Fibroblast of pulmonary artery (primary cell): ENCODE measurements around the gene STARD3.
A peak's percentile ranks its signal among the peaks of the same experiment; 100 is the strongest.

ENCODE experiments used
- DNase-seq: peaks from one replicate; pipeline ENCODE4 v3.0.0-alpha.2; 2010; ENCODE audit warnings: low read depth
- H3K4me3 ChIP-seq: replicated peaks from 2 replicates; pipeline ENCODE4 v1.5.1; 2011; ENCODE audit warnings: low read depth, mild to moderate bottlenecking, control low read depth, low read length, moderate library complexity
- TF ChIP-seq, protein P1 (sequence below): IDR thresholded peaks from 2 replicates; pipeline ENCODE4 v1.5.1; 2011; ENCODE audit warnings: mild to moderate bottlenecking, control low read depth, low read length, inconsistent platforms; ENCODE audit errors: missing control alignments

STARD3 gene

DNA sequence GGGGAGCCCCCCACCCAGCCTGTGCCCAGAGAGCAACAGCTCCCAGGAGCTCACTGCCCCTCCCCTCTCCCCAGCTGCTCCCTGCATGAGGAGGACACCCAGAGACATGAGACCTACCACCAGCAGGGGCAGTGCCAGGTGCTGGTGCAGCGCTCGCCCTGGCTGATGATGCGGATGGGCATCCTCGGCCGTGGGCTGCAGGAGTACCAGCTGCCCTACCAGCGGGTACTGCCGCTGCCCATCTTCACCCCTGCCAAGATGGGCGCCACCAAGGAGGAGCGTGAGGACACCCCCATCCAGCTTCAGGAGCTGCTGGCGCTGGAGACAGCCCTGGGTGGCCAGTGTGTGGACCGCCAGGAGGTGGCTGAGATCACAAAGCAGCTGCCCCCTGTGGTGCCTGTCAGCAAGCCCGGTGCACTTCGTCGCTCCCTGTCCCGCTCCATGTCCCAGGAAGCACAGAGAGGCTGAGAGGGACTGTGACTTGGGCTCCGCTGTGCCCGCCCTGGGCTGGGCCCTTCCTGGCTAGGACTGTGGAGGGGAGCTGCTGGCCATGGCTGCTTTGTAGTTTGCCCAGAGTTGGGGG lies 28.8 kb downstream of the STARD3 start:
- DNase-seq = no peak
- no peak overlapping the region for H3K4me3 ChIP-seq

DNA sequence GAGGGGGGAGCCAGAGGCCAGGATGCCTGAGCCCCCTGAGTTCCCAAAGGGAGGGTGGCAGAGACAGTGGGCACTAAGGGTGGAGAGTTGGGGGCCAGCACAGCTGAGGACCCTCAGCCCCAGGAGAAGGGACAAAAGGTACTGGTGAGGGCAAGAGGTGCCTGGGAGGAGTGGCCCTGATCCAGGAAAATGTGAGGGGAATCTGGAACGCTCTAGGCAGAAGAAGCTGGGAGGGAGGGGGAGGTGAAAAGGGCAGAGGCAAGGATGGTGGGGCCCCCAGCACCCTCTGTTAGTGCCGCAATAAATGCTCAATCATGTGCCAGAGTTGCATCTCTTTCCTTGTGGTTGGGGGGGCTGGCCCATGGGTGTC lies 29.3 kb downstream of the STARD3 start:
- TF ChIP-seq, protein P1, sequence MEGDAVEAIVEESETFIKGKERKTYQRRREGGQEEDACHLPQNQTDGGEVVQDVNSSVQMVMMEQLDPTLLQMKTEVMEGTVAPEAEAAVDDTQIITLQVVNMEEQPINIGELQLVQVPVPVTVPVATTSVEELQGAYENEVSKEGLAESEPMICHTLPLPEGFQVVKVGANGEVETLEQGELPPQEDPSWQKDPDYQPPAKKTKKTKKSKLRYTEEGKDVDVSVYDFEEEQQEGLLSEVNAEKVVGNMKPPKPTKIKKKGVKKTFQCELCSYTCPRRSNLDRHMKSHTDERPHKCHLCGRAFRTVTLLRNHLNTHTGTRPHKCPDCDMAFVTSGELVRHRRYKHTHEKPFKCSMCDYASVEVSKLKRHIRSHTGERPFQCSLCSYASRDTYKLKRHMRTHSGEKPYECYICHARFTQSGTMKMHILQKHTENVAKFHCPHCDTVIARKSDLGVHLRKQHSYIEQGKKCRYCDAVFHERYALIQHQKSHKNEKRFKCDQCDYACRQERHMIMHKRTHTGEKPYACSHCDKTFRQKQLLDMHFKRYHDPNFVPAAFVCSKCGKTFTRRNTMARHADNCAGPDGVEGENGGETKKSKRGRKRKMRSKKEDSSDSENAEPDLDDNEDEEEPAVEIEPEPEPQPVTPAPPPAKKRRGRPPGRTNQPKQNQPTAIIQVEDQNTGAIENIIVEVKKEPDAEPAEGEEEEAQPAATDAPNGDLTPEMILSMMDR = no peak
- DNase-seq = no peak
- no peak overlapping the region for H3K4me3 ChIP-seq

More for the DNA sequence above, 28.8 kb downstream of the STARD3 start:
- TF ChIP-seq, protein P1 = no peak

DNA sequence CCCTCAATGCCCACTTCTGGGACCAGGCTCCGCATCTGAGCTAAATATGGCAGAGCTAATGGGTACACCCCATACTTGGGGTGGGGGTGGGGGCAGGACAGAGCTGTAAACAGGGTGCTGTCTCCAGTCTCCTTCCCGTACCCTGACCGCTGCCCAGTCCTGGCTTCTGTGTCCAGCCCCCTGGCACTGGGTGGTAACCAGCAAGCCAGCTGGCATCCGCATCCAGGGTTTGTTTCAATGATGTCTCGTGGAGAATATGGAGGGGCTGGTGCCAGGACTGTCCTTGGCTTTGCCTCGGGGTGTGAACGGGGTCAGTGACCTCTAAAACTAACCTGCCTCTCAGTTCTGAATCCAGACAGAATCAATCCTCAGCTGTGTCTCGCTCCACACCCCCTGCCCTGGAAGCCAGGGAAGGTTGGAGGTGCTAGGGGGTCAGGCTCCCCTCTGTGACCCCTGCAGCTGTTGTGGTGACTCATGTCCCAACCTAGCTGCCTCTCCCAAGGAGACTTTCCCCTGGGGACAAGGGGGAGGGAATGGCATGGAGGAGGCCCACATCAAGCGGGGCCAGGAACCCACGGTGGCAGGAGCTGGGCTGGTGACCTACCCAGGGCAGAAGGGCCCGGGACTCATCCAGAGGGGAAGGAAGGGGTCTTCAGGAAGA lies 29.8 kb downstream of the STARD3 start:
- TF ChIP-seq, protein P1 = no peak
- DNase-seq = no peak
- H3K4me3 ChIP-seq = no peak overlapping the region

DNA sequence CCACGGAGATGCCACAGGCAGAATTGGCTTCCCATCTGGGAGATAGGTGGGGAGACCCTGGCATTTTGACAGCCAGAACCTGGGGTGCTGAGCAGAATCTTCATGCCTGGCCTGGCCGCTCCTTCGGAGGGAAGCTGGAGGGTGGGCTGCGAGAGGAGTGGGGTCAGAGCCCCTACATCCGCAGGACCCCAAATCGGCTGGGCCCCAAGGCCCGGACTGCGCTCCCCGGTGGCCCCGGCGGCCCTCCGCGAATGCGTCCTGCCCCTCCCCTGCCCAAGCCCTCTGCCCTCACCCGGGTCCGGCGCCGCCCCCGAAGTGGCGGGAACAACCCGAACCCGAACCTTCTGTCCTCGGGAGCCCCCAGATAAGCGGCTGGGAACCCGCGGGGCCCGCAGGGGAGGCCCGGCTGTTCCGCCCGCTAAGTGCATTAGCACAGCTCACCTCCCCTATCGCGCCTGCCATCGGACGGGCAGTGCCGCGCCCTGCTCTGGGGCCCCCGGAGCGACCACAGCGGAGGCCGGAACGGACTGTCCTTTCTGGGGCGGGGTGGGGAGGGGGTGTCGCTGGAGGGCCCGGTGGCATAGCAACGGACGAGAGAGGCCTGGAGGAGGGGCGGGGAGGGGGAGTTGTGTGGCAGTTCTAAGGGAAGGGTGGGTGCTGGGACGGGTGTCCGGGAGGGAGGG lies 30.5 kb downstream of the STARD3 start:
- TF ChIP-seq, protein P1 = no peak
- DNase-seq = no peak
- H3K4me3 ChIP-seq = no peak overlapping the region

DNA sequence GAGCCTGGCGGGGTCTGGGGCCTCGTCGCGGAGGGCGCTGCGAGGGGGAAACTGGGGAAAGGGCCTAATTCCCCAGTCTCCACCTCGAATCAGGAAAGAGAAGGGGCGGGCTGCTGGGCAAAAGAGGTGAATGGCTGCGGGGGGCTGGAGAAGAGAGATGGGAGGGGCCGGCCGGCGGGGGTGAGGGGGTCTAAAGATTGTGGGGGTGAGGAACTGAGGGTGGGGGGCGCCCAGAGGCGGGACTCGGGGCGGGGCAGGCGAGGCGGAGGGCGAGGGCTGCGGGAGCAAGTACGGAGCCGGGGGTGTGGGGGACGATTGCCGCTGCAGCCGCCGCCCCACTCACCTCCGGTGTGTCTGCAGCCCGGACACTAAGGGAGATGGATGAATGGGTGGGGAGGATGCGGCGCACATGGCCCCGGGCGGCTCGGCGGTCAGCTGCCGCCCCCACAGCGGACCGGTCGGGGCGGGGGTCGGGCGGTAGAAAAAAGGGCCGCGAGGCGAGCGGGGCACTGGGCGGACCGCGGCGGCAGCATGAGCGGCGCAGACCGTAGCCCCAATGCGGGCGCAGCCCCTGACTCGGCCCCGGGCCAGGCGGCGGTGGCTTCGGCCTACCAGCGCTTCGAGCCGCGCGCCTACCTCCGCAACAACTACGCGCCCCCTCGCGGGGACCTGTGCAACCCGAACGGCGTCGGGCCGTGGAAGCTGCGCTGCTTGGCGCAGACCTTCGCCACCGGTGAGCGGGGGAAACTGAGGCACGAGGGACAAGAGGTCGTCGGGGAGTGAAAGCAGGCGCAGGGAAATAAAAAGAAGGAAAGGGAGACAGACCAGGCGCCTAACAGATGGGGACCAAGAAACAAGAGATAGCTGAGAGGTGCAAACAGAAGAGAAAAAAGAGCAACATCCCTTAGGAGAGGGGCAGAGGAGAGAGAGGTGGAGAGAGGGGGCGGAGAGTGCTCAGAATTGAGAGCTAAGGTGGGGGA lies 31.3 kb downstream of the STARD3 start, which contains the start of gene PNMT:
PNMT (plus strand) TSS at position 509 of the 980 bp plus-strand sequence; CDS start at position 532, 23 bp downstream.
- TF ChIP-seq, protein P1 = peak; percentile 48
- DNase-seq = peak; percentile 61
- H3K4me3 ChIP-seq = no peak within 1 kb of the TSS

DNA sequence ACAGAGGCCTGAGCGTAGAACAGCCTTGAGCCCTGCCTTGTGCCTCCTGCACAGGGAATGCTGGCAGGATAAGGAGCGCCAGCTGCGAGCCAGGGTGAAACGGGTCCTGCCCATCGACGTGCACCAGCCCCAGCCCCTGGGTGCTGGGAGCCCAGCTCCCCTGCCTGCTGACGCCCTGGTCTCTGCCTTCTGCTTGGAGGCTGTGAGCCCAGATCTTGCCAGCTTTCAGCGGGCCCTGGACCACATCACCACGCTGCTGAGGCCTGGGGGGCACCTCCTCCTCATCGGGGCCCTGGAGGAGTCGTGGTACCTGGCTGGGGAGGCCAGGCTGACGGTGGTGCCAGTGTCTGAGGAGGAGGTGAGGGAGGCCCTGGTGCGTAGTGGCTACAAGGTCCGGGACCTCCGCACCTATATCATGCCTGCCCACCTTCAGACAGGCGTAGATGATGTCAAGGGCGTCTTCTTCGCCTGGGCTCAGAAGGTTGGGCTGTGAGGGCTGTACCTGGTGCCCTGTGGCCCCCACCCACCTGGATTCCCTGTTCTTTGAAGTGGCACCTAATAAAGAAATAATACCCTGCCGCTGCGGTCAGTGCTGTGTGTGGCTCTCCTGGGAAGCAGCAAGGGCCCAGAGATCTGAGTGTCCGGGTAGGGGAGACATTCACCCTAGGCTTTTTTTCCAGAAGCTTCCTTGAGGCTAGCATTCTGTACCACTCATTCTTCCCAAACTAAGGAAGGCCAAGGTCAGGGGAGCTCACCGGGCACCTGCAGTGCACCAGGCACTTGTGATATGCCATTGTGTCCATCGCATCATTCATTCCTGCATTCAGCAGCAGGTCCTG lies 33.2 kb downstream of the STARD3 start:
- TF ChIP-seq, protein P1 = no peak
- no peak overlapping the region for H3K4me3 ChIP-seq
- no peak for DNase-seq
